Kidney epithelial cell (primary cell): Measurements from ENCODE around the gene OSBPL2. TPM values are rescaled to one million over a fixed set of nuclear protein-coding genes. Genes with fewer than 3 reads are reported as not detected.

Experiments
- DNase-seq: peaks from one replicate; pipeline ENCODE4 v3.0.0-alpha.2; 2010; ENCODE audit warnings: low read depth
- H3K27me3 ChIP-seq: 2 replicates; pipeline ENCODE4 v1.6.0; 2011; ENCODE audit warnings: low read length; ENCODE audit not compliant: control insufficient read depth, insufficient read depth
- H3K36me3 ChIP-seq: 2 replicates; pipeline ENCODE4 v1.5.1; 2011; ENCODE audit warnings: low read length; ENCODE audit not compliant: control insufficient read depth, insufficient read depth
- H3K4me3 ChIP-seq: 2 replicates; pipeline ENCODE4 v1.5.1; 2011; ENCODE audit warnings: low read depth, mild to moderate bottlenecking, control low read depth, low read length
- total RNA-seq: library from RNA; depleted of rRNA; stranded (reverse); fragments of >200 nt; gene quantifications from 2 replicates; pipeline ENCODE4 v1.2.3, GENCODE V29; 2015
- TF ChIP-seq, protein P1 (sequence below): IDR thresholded peaks from 2 replicates; pipeline ENCODE4 v1.5.1; 2011; ENCODE audit warnings: mild to moderate bottlenecking, moderate library complexity, low read length, control low read depth, inconsistent platforms; ENCODE audit not compliant: insufficient read depth, poor library complexity, severe bottlenecking

Gene OSBPL2
- total RNA-seq, 1 donor from 2014 or later = 26.5 TPM

DNA sequence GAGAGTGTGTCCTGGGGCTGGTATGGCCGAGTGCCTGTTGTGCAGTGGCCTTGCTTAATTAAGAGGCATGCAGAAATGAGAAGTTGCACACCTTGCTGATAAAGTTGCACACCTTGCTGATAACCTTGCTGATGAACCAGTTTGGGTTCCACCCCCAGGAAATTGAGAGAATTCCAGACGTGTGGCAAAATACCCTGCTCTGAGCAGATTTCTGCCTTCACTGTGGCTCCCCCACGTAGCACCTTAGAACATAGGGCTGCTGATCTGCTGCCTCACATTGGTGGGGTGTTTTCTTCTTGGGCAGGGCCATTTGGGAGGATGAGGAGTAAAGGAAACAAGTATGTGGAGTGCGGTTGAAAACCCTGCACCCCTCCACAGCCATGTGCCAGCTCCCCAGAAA is 42.0 kb downstream of the OSBPL2 start:
- no peaks in the 10 kb centered on the region for H3K27me3 ChIP-seq
- DNase-seq = no peak
- no peak overlapping the region for H3K4me3 ChIP-seq
- H3K36me3 ChIP-seq = peaks cover 2% of the 10 kb centered on the region
- TF ChIP-seq, protein P1, sequence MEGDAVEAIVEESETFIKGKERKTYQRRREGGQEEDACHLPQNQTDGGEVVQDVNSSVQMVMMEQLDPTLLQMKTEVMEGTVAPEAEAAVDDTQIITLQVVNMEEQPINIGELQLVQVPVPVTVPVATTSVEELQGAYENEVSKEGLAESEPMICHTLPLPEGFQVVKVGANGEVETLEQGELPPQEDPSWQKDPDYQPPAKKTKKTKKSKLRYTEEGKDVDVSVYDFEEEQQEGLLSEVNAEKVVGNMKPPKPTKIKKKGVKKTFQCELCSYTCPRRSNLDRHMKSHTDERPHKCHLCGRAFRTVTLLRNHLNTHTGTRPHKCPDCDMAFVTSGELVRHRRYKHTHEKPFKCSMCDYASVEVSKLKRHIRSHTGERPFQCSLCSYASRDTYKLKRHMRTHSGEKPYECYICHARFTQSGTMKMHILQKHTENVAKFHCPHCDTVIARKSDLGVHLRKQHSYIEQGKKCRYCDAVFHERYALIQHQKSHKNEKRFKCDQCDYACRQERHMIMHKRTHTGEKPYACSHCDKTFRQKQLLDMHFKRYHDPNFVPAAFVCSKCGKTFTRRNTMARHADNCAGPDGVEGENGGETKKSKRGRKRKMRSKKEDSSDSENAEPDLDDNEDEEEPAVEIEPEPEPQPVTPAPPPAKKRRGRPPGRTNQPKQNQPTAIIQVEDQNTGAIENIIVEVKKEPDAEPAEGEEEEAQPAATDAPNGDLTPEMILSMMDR = no peak

DNA sequence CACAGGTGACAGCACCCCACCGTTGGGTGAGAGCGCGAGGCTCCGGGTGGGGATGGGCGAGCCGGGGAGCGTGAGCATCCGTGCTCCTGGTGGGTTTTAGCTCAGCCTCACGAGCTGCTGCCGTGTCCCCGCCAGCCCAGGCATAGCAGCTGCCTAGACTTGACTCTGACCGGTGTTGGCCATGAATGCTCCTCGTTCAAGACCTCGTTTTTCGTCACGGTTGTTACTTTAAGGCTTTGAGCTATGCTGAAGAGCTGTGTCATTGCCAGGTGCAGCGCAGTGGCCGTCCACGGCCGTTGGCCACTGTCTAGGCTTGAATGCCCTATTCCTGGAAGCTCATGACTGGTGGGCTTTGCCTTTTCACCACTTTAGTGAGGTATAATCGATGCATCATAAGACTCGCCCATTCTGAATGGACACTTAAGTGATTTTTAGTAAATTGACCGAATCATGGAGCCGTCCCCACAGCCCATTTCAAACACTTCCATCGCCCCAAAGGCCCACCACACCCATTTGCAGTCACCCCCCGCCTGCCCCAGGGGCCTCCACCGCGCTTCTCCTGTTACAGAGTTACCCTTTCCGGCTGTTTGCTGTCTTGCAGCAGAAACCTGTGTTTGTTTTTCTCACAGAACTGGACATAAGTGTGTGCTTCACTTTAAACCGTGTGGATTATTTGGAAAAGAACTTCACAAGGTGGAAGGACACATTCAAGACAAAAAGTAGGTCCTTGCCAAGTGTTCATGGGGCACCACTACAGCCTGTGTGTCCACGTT is 43.0 kb downstream of the OSBPL2 start:
- Histone ChIP-seq H3K4me3 (no peak overlapping the region), H3K36me3 (peaks cover 2% of the 10 kb centered on the region), H3K27me3 (no peaks in the 10 kb centered on the region)
- DNase-seq = no peak
- TF ChIP-seq, protein P1 = no peak

DNA sequence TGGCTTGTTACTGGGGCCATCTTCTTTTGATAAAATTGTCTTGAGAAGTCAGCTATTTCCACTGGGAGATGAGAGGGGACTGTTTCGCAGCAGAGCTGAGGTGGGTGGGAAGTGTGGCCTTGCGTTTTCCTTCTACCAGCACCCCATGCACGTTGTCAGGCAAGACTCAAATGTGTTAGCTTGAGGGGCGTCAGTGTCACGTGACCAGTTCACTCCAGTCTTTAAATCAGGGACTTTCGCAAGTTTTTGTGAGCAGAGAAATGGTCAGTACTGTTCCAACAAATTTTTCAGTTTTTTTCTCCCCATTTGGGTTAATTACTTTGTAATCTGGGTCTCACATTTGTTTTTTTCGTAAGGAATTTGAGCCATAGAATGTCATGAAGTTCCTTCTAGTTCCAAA is 43.8 kb downstream of the OSBPL2 start:
- TF ChIP-seq, protein P1 = no peak
- H3K36me3 ChIP-seq = peaks cover 2% of the 10 kb centered on the region
- H3K27me3 ChIP-seq = no peaks in the 10 kb centered on the region
- no peak overlapping the region for H3K4me3 ChIP-seq
- DNase-seq = no peak

DNA sequence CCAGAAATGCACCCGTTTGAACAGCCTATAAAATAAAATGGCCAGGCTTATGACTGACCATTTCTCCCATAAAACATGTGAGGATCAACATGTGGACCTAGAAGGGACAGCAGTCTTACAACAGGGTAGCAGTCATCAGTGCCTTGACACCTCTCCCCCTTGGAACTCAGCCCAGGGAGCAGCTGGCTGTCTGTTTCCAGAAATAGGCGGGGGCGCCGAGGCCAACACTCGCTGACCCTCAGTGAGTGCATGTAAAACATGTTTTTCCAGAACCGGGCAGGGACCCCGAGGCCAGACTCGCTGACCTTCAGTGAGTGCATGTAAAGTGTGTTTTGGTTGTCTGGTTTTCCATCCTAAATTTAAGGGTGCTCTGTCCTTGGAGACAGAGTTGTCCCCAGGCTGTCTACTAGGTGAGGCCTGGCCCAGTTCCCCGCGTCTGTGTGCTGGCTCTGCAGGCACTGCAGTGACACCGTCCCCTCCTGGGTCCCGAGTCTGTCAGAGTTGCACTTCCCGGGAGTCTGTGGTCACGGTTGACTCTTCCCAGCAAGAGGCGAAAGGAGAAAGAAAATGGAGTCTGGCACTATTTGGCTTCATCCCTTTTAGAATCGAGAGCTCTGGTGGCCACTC is 44.7 kb downstream of the OSBPL2 start:
- no peak overlapping the region for H3K4me3 ChIP-seq
- TF ChIP-seq, protein P1 = no peak
- H3K36me3 ChIP-seq = peaks cover 2% of the 10 kb centered on the region
- no peaks in the 10 kb centered on the region for H3K27me3 ChIP-seq
- no peak for DNase-seq

DNA sequence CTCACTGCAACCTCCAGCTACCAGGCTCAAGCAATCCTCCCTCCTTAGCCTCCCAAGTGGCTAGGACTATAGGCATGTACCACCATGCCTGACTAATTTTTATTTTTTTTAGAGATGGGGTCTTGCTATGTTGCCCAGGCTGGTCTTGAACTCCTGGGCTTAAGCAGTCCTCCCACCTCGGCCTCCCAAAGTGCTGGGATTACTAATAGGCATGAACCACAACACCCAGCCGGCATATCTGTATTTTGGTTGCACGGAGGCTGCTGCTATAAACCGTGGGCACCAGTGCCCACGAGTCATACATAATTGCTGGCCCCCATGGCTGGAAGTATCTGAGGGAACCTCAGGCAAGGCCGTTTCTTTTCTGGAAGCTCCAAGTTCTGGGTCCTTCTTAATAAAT is 46.1 kb downstream of the OSBPL2 start:
- DNase-seq = no peak
- Histone ChIP-seq H3K36me3 (peaks cover 4% of the 10 kb centered on the region), H3K4me3 (no peak overlapping the region), H3K27me3 (no peaks in the 10 kb centered on the region)
- TF ChIP-seq, protein P1 = no peak
